Stimulated activated CD4-positive, alpha-beta T cell treated with anti-CD3 and anti-CD28 coated beads, TNF-alpha, amount 100 ng/mL, for 48 hours (primary cell): ENCODE results near the gene DLG2.

Source experiments
- DNase-seq, 3 donors: peaks; one replicate each; pipeline ENCODE4 v3.0.0-alpha.2; 2020; ENCODE audit warnings: low read depth in 3 of 3

The DLG2 gene

DNA sequence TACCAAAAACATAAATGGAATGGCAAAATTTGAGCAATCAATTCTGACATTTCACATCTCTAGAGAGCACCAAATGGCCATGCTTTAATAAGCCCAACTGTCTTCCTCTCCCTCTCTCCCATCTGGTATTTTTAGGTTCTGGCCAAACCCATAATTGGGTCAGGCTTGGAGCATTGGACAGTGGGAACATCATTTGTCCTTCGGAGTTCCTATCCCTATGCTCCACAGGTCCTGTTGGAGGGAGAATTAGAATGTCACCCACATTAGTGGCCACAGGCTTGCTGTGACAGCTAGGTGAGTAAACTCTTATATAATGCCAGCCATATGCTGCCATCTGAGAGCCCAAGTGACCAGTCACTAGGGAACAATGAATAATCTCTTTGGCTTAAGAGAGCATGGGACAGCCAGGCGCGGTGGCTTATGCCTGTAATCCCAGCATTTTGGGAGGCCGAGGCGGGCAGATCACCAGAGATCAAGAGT lies 2090.0 kb downstream of the DLG2 start:
- DNase-seq, result no peak

DNA sequence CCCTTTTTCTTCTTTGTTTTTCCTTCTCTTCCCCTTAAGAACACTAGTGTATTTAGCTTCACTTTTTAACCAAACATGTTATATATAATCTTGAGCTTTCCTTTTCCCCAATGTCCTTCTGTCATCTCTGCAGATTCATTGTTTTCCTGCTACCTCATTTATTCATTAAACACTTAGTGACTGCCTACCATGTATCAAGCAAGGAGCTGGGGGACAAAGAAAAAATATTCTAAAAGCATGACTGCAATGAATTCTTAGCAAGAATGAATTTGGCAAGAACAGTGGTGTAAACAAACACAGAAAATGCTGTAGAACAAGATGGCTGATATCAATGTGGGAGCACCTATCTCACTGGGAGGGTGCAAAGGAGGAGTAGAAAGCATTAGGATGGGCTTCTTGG lies 2094.0 kb downstream of the DLG2 start:
- no peak for DNase-seq

DNA sequence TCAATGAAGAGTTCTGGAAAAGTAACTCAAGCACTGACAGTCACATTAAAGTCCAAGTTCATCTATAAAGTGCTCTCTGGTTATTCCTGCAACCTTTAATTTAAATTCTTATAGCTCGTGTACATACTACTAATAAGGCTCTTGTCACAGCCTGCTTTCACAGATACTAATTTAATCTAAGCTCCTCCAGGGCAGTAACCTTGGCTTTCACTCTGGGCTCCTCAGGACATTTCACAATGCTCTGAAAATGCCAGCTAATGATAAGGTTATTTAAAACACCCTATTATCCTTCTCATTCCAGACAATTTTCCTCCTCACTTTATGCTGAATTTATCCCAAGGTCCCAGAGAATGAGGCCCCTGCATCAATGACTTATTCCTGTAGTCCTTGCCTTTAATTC lies 2098.3 kb downstream of the DLG2 start:
- DNase-seq, result no peak

DNA sequence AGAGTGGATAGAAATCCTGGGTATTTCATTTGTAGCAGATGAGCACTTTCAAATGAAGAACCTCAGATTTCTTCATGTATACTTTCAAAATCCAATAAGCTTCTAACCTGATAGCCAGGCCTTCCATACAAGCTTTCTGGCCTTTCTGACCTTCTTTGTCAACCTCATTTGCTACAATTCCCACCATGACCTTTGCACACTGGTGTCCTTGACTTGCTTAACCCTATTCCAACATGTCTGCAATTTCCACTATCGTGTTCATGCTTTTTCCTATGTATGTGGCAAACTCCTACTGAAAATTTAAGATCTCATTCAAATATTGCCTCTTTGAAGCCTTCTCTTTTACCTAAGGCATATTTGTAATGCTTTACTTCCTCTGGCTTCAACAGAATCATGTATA lies 2098.9 kb downstream of the DLG2 start:
- no peak for DNase-seq

DNA sequence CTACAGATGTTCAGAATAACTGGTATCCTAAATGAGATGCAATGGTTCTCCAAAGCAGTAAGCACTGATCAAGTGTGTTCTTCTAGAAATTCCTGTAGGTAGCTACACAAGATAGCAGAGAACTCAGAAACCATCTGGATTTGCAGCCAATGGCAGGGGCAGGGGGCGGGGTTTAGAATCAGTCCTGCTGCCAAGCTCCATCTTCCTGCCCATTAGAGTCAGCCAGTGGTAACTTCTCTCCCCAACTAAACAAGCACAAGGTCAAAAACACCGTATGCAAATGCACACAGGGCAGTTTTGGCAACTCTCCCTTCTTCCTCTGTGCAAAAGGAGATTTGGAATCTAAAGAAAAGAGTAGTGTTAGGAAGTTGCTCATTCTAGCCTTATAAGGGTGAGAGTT lies 2103.5 kb downstream of the DLG2 start:
- DNase-seq, result no peak

DNA sequence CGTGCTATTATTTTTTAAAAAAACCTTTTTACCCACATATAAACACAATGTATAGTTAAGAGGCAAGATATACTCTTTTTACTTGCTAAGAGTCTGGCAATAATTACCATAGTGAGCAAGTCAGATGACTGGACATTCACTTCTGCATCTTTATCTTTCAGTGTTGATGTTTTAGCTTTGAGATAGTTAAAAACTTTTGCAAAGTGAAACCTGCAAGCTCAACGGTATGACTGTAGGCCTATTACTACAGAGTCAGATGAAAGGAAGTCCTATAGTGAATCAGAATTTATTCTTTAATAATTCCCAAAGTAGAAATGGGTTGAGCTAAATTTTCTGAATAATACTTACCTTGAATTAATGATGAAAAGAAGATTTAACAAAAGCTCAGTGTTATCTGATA lies 2104.2 kb downstream of the DLG2 start:
- DNase-seq, result no peak

DNA sequence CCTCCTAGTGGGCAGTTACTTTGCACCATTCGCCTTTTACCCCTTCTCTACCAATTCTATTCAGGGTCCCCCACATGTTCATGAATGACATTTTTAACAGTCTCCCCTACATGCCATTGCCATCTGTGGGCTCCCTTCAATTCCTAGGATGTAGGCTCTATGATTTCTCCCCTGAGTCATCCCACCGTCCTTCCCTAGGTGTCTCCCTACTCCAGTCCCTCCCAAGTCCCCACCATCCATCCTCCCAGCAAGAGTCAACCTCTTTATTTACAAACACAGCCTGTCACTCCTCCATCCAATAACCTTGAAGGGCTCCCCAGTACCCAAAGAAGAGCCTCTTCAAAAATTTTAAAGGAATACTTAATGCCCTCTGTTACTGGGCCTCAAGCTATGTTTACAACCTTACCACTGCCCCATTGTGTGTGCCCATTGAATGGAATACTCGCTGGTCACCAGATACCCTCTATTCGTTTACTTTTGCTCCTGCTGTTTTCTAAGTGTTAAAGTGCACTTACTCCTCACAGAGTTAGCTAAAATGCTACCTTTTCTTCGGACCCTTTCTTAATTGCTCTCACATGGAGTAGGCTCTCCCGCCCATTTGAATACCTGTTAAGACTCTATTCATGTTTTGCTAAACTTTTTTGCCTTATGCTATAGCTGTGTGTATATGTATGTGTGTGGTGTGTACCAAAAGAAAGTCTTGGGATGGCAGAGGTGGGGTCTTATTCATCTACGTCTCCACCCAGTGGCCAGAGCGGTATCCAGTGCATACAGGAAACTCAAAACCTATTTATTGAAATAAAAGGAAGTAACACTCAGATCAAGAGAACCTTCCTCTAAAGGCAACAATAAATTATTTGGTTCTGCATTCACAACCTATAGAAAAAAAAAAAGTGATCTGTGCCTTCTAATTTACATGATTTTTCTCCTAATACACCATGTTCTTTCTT lies 2105.2 kb downstream of the DLG2 start:
- no peak for DNase-seq

DNA sequence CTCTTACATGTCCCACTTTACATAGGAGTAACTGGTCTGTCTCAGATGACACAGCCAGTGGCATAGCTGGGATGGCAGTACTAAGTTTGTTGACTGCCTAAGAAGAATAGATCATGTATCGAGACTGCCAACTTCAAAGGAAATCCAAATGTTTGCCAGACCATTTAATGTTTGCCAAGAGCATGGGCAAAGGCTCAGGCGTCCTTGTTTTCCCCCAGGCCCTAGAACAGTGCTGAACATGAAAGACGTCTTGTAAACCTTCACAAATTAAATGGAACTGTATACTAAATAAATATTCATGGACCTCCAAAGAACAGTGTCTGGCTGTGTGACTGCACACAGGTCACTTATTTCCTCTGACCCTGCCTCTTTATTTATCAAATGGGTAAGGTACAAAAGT lies 2106.3 kb downstream of the DLG2 start:
- no peak for DNase-seq

DNA sequence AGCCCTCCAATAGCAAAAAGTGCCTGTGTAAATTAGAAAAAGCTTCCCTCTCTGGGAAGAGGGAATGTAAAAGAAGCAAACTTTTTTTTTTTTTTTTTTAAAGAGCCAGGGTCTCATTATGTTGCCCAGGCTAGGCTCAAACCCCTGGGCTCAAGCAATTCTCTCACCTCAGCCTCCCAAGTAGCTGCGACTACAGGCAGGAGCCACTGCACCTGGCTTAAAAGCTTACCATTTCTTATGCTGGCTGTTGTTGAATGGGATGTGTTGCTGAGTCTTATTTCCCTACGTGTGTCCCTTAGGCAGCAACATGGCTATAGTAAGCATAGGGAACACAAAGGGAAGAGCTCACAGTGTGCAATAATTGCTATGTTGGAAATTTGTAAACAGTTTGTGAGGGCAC lies 2115.5 kb downstream of the DLG2 start:
- DNase-seq, result no peak

DNA sequence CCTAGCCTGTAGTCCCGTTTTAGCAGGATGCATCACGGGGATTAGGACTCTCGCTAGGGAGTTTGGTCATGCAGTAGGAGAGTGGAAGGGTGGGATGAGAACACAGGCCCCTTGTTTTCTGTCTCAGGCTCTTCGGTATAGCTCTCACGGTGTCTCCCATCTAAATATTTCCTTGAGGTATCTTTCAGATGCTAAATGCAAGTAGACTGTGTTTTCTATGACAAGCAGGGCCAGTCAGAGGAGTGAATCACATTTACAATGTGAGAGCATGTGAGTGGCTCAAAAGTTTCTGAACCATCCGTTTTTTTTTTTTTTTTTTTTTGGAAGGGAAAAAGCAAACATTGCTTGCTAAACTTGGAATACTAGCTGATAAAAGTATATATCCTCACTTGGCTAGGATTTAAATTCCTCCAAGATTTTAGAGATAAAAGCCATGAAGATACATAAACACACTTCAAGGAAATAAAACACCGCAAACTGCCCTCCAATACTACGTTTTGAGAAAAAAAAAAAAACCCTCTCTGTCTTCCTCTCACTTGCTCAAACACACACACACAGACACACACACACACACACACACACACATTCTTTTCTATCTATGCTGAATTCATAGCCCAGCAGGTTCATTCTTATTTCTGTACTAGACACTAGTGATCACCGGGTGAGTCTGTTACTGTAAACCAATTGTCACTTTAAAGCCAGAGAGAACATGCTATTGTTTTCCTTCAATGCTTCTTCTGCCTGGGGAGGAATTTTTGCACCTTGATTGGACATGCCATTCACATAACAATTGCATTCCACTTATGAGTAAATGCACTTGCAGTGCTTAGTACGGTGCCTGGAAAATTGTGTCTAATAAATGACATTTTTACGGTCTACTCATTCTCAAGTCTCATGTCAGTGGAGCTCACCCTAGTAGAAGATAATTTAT lies 2116.3 kb downstream of the DLG2 start:
- no peak for DNase-seq

DNA sequence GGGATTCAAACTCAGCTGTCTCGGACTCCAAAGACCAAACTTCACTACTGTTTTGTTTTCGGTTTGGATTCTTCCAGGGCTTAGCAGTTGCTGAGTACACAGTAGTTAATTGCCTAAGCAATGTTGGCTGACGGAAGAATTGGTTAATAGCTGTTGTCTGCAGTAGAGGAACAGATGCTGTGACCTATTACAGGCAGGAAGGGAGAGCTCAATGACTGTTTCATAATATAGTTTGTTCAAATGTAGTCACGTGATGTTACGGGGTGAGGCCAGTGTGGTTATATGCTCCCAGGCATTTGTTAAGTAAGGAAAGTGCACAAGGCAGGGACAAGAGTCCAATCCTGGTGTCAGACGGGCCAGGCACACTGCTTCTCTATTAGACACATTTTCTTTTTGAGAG lies 2118.3 kb downstream of the DLG2 start:
- no peak for DNase-seq

DNA sequence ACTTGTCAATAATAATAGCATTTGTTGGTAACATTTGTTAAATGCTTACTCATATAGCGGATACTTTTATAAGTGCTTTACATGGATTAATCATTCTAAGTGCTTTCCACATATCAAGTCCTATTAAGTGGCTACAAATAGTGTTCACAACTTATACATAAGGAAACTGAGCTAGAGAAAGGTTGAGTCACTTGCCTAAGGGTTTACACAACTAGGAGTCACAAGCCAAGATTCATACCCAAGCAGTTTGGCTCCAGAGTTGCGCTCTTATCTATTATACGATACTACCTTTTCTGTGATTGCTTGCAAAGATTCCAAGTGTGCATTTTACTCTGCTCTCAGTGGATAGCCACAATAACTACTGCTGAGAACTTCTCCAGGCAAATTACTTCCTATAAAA lies 2125.1 kb downstream of the DLG2 start:
- no peak for DNase-seq

DNA sequence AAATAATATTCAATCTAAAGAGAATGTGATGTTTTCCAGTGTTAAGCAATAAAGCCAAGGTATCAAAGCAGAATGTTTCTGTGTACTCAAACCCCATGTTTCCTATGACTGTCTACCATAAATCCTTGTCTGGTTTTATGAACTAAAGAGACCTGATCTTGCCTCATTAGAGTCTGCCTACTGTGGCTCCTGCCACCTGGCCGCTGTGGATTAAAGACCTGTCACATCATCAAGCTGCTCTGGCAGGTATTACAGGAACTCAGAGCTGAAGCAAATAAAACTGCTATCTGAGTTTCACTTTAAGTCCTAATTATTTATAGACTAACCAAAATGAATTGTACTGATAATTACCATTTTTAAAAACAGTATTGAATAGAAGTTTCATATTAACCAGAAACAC lies 2133.2 kb downstream of the DLG2 start:
- DNase-seq, result no peak

DNA sequence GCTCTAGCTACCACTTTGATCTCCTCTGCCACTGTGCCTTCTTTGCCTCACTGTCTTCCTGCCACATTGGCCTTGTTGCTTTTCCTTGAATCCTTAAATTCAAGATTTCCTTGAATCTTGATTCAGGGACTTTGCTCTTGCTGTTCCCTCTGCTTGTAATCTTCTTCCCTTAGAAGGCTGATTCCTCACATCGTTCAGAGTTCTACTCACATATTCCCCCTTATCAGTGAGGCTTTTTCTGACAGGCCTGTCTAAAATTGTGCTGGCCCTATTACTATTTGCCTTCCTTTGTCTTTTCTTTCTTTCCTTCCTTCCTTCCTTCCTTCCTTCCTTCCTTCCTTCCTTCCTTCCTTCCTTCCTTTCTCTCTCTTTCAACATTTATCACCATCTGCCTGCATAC lies 2134.1 kb downstream of the DLG2 start:
- no peak for DNase-seq

DNA sequence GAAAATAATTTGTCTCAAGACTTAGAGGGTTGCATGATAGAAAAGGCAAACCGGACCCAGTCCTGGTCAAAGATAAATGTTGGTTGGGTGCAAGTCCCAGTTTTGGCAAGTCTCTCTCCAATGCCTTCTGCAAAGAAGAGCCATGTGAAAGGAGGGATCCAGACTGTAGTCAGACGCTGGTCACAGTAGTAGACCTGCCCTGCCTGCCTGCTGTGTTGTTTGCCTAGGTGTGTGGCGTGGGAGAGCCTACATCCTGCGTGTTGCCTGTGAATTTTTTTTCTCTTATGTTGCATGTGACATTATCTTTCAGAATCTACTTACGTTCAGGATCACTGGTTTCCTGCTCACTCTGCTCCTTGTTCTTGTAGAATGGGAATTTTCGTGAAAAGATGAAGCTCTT lies 2143.3 kb downstream of the DLG2 start:
- no peak for DNase-seq

DNA sequence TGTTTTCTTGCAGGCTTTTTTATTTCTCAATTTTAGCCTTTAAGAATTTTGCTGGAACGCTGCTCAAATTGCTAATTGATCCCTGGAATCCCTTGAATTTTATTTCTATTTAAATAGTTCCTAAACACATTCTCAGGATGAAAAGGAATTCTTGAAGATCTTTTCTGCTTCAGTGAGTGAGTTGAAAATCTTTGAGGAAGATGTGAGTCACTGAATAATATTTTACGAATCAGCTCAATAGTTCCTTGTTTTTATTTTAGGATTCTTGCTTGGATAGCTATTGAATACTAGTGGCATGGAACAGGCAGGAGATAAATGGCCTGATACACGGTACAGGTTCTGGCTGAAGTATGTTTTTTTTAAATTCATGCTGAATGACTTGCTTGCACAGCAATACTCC lies 2146.3 kb downstream of the DLG2 start:
- DNase-seq, result no peak

DNA sequence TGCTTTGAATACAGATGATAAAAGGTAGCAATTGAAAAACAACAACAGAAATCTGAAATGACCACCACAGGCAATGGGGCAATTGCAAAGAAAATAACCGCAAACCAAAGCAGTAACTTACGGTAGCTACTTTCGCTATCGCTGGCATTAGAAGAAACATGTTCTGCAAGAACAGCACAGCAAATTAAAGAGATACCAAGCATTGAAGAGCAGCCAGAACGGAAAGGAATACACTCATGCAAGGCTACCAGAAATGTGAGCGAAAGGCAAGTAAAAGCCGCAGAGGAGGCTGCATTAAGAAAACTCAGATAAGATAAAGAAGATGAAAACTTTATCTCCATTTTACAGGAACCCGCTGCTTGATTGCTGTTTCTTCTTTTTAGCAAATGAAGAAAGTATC lies 2146.9 kb downstream of the DLG2 start:
- no peak for DNase-seq

DNA sequence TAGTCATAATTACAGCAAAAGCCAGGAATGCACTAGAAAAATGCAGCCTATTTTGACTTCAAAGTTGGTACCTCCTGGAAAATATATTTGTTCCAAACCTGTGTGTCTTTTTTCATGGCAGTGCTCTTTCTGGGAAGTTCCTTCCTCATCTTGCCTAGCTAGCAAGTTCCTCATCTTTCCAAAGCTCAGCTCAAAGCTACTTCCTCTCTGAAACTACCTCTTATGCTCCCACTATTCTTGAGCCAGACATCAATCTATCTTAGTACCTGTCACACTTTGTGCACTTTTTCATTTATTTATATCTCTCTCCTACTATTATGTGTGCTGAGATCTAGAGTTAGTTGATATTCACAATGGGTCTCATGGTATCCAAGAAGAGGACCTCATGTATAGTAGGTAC lies 2149.4 kb downstream of the DLG2 start:
- no peak for DNase-seq

DNA sequence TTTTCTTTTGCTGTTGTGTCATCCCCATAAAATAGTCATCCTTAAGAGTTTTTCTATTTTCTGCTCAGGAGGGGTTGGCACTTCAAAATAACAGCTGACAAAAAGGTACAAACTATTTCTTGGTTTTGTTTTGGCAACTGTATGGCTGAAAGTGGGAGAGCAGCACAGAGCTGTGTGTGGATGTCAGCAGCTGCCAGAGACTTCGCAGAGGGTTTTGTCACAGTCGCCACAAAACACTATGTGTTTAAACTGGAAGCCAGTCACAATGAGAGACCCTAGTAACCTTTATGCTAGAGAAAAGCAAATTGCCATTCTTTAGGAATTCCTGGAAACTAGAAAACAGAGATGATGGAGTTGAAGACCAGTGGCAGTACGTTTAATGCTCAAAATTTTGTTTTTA lies 2151.4 kb downstream of the DLG2 start:
- no peak for DNase-seq

DNA sequence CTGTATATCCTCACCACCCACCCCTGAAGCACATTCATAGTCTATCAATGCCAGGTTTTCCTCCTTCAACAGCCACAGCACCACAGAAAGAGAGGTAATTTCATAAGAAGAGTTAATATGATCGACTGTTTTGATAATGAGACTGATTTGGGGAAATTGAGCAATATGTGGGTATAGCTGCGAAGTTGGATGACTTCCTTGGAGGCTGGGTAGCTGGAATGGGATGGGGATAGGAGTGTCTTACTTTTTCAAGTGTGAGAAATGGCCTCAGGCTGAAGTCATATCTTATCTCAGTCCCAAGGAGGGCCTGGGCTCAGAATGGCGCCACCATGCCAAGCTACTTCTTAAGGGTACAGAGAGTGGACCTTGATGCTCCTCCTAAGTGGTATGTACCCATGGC lies 2153.4 kb downstream of the DLG2 start:
- DNase-seq, result no peak

DNA sequence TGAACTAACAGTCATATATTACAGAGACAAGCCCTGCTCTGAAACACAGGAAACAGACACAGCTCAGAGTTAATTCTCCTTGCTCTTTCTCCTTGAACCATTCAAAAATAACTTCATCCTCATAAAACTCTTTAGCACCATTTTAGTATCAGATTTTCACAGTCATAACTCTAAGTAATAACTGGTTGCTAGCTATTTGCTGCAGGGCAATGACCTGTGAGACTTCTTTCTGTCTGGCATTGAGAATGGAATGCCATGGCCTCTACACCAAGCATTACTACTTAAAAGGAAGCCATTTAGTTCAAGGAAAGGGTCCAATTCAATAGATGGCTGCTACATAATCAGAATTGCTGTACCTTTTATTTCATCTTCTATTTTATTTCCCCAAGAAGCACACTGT lies 2154.3 kb downstream of the DLG2 start:
- DNase-seq, result no peak

DNA sequence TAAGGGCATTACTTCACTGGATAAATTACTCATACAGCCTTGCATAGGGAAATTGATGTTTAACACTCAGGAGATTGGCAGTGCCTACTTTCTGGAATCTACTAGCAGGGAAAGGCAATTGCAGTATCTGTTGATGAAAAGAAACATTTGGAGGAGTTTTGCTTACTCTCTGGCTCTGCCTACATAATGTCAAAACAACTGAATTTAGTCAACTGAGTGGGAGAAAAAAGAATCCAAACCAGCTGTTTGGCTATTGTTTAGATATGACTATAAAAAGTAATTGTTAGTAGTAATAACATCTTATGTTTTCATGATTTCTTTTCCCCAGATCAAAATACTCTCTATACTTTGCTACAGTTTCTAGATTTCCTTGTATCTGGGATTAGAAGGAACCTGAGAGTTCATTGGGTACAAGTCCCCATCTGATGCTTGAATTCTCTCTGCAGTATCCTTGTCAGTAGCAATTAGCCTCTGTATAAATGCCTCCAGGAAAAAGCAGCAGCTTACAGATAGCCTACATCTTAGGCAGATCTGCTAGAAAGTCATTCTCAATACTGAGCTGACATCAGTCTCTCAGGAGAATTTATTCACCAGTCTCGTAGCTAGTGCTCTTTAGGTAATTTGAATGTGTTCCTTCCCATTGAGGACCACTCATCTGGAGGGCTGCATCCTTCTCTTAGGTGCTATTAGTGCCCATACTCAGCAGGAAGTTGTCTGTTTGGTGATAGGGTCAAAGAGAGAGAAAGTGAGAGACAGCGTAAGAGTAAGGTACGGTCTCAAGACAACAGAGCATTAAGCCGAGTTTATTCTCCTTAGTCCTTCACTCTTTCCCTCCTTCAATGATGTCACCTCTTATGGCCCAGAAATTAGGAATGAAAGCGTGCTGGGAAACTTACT lies 2155.1 kb downstream of the DLG2 start:
- no peak for DNase-seq
